GM18951 (cell line): Measurements from ENCODE around the gene SNX18.
"Not testable (repeated sequence)": the region's sequence is repeated elsewhere in the genome, so short reads cannot be mapped to it uniquely, and the experiment has no call there.

Source experiments
- POLR2A ChIP-seq: IDR thresholded peaks from 4 replicates; pipeline ENCODE4 v1.6.1; 2011; ENCODE audit warnings: mild to moderate bottlenecking; ENCODE audit not compliant: insufficient read length, insufficient read depth; ENCODE audit errors: extremely low read depth
- in situ Hi-C: fragments of 300-500 bp; cut with MboI; formaldehyde crosslinking; loops from one replicate; pipeline ENCODE4 v1.12.0; 2022; ENCODE audit warnings: low sequenced_read_pairs, mixed read lengths, inconsistent platforms; ENCODE audit not compliant: unreplicated experiment

SNX18 gene

DNA sequence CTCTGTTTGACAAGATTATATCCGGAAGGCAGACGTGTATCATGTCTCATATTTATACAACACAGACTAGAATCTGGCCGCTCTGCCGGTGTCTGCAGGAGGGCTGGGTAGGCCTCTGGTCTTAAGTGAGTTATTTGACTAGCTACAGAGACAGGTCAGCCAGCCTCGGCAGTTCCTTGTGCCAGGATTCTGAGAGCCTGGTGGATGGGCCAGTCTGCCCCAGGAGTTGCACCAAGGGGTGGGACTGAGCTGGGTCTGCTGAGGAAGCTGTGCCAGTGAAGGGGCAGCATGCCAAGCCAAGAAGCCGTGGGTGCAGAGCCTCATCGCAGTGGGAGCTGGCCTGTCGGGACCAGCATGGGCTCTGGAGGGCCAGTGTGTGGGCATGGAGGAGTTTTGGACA lies 7.1 kb downstream of the SNX18 start:
- no peak for TF ChIP-seq POLR2A
- in situ Hi-C loops, result no loop called here

- TF ChIP-seq POLR2A, result no peak
- in situ Hi-C loops, result no loop called here
Measured at GRCh38 chr5:54525261-54525660, 7.7 kb downstream of the SNX18 start.

GRCh38 chr5:54525692-54526091 lies 8.1 kb downstream of the SNX18 start:
- no peak for TF ChIP-seq POLR2A
- in situ Hi-C loops, result no loop called here

DNA sequence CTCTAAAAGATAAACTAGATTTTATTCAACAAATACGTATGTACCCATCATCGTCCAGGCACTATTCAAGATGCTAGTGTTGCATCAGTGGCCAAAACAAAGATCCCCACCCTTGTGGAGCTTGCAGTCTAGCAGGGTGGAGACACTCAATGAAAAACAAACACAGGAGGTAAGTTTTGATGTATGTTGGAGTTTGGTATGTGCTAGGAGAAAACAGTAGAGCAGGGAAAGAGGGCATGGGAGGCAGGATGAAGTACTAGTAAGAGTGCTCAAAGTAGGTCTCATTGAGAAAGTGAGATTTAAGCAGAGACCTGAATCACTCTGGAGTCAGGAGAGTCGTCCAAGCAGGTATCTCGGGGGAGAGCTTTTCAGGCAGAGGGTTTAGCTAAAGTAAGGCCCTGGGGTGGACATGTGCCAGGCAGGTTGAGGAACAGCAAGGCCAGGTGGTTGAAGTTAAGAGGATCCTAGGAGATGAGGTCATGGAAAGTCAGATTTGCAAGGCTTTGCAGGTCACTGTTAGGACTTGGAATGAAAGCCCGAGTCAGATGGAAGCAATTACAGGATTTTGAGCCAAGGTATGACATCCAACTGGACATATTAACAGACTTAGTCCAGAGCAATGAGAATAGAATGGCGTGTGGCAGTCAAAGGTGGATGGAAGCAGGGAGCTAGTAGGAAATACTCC lies 9.2 kb downstream of the SNX18 start:
- in situ Hi-C loops, result no loop called here
- no peak for TF ChIP-seq POLR2A

DNA sequence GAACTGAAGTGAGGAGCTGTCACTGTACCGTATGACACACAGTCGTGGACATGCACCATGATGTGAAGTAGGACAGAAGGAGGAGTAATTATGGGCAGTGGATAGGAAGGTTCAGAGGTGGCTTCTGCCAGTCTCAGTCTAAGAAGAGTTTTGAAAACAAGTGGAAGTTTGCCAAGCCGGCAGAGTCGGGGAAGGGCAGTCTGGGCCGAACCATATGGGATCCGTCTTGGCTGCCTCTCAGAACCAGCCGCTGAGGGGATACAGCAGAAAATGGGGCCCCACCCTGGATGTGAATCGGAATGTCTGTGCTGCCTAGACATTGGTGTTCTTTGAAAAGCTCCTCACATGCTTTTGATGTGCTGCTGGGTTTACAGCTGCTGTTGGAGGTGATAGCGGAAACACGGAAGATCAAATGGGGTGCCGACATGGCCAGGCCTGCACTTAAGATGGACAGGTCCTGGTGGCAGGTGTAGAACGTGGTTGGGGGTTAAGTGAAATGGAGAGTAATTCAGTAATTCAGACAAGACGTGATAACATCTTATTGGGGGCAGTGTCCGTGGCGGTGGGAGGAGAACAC lies 11.2 kb downstream of the SNX18 start:
- in situ Hi-C loops, result no loop called here
- TF ChIP-seq POLR2A, result no peak

DNA sequence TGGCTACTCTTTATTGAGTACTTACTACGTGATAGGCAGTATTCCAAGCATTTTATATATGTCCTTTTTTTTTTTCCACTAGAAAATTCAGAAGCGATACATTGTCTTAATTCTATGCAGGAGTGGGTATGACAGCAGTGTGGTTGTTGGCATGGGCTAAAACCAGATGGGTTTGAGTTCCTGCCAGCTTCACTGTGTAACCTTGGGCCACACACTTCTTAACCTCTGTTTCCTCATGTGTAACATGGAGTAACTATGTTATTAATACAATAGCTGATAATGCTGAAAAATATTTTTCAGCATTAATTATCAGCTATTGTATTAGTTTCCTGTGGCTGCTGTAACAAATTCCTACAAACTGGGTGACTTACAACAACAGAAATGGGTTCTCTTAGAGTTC lies 12.0 kb downstream of the SNX18 start:
- in situ Hi-C loops, result no loop called here
- TF ChIP-seq POLR2A, result no peak

DNA sequence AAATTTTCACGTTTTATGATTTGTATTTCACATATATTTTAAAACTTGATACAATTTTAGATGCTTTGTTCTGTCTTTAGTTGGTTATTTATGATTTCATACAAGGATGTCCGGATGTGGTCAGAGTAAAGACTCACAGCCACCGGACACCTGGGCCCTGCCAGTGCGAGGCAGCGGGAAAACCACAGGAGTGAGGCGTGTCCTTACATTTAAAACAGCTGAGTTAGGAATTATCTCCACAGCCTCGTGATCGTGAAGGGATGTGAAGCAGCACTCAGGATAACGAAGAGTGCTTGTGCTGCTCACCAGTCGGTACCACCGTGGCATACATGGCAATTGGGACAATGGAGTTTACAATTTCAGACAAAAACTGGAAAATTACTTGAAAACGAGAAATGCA lies 14.0 kb downstream of the SNX18 start:
- TF ChIP-seq POLR2A, result no peak
- in situ Hi-C loops, result no loop called here

GRCh38 chr5:54533541-54534190 lies 16.1 kb downstream of the SNX18 start:
- in situ Hi-C loops, result no loop called here
- TF ChIP-seq POLR2A, result no peak

GRCh38 chr5:54534191-54535004 lies 16.8 kb downstream of the SNX18 start:
- in situ Hi-C loops, result no loop called here
- TF ChIP-seq POLR2A, result no peak

GRCh38 chr5:54535149-54535844 lies 17.7 kb downstream of the SNX18 start:
- no peak for TF ChIP-seq POLR2A
- in situ Hi-C loops, result no loop called here

DNA sequence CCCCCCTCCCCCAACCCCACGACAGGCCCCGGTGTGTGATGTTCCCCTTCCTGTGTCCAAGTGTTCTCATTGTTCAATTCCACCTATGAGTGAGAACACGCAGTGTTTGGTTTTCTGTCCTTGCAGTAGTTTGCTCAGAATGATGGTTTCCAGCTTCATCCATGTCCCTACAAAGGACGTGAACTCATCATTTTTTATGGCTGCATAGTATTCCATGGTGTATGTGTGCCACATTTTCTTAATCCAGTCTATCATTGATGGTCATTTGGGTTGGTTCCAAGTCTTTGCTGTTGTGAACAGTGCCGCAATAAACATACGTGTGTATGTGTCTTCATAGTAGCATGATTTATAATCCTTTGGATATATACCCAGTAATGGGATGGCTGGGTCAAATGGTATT lies 18.8 kb downstream of the SNX18 start:
- in situ Hi-C loops, result not testable (repeated sequence)

GRCh38 chr5:54536861-54537260 lies 19.3 kb downstream of the SNX18 start:
- in situ Hi-C loops, result not testable (repeated sequence)

GRCh38 chr5:54537725-54538124 lies 20.2 kb downstream of the SNX18 start:
- in situ Hi-C loops, result no loop called here
- TF ChIP-seq POLR2A, result no peak
